ENCODE results near the gene ADARB1.

DNA sequence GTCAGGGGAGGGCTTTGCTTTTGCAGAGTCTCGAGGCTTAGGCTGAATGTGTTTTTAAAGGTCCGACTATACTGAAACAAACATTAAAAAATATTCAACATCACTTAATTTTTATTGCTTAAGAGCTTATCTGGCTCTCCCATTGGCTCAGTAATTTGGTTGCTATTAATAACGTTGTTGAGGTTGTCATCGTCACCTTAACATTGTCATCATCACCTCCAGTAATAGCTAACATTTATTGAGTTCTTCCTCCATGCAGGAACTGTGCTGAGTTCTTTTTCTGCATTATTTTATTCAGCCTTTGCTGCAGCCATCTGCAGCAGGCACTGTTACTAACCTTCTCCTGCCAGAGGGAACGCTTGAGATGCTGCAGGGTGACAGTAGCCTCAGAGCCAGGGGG is 40.1 kb downstream of the ADARB1 start:
- TF ChIP-seq POLR2A (IDR thresholded peaks at IDR 0.05; ENCODE audit: extremely low read depth, insufficient read length) (no peak), MYC (IDR thresholded peaks at IDR 0.05; ENCODE audit: low read depth, low read length) (no peak)
- TF ChIP-seq, protein P1, sequence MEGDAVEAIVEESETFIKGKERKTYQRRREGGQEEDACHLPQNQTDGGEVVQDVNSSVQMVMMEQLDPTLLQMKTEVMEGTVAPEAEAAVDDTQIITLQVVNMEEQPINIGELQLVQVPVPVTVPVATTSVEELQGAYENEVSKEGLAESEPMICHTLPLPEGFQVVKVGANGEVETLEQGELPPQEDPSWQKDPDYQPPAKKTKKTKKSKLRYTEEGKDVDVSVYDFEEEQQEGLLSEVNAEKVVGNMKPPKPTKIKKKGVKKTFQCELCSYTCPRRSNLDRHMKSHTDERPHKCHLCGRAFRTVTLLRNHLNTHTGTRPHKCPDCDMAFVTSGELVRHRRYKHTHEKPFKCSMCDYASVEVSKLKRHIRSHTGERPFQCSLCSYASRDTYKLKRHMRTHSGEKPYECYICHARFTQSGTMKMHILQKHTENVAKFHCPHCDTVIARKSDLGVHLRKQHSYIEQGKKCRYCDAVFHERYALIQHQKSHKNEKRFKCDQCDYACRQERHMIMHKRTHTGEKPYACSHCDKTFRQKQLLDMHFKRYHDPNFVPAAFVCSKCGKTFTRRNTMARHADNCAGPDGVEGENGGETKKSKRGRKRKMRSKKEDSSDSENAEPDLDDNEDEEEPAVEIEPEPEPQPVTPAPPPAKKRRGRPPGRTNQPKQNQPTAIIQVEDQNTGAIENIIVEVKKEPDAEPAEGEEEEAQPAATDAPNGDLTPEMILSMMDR (IDR thresholded peaks at IDR 0.05; ENCODE audit: low read depth, low read length): no peak
- TF ChIP-seq, protein P2, sequence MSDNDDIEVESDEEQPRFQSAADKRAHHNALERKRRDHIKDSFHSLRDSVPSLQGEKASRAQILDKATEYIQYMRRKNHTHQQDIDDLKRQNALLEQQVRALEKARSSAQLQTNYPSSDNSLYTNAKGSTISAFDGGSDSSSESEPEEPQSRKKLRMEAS (IDR thresholded peaks at IDR 0.05; ENCODE audit: low read depth, low read length): no peak

Data from NB4 (cell line).